GM18520 (cell line): ENCODE measurements around the gene UNC119.
"Not testable (repeated sequence)": the region's sequence is repeated elsewhere in the genome, so short reads cannot be mapped to it uniquely, and the experiment has no call there.

ENCODE experiments used
- ATAC-seq: cut with Tn5 transposase; IDR thresholded peaks from one replicate; pipeline ENCODE4 v1.9.1; 2021; ENCODE audit not compliant: unreplicated experiment

Gene UNC119

DNA sequence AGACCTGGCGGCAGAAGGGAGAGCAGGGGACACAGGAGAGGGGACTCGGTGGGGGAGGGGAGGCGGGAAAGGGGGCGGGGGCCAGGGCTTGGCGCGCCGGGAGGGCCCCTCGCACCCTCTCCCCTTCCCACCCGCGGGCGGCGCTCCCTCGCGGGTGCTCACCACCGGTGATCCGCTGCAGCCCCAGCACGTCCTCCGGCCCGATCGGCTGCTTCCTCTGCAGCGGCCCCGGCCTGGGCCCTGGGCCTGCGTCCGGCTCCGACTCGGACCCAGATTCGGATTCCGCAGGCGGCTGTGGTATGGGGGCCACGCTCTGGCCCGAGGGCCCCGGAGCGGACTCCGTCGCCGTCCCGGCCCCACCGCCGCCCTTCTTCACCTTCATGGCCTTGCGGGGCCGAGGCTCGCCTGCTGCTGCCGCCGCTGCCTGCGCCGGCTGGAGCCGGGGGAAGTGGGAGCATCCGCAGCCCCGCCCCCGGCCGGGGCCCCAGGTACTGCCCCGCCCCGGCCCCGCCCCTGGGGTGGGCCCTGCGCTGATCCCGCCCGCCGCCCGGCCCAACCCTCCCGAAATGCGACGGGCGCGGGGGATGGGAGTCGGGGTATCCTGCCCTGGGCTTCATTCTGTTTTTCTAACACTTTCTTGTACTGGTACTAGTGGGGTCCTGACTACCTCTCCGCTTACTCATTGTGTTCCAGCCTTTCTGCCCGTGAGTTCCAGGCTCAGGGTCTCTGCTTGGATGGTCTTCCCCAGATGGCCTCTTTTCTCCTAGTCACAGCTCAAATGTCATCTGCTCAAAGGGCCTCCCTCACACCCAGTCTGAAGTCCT, at the start of gene UNC119:
Gene UNC119 (minus strand): TSS at position 449 of the 824 bp plus-strand sequence. CDS start 67 bp downstream, at position 382.
- ATAC-seq, result peak; percentile 44

DNA sequence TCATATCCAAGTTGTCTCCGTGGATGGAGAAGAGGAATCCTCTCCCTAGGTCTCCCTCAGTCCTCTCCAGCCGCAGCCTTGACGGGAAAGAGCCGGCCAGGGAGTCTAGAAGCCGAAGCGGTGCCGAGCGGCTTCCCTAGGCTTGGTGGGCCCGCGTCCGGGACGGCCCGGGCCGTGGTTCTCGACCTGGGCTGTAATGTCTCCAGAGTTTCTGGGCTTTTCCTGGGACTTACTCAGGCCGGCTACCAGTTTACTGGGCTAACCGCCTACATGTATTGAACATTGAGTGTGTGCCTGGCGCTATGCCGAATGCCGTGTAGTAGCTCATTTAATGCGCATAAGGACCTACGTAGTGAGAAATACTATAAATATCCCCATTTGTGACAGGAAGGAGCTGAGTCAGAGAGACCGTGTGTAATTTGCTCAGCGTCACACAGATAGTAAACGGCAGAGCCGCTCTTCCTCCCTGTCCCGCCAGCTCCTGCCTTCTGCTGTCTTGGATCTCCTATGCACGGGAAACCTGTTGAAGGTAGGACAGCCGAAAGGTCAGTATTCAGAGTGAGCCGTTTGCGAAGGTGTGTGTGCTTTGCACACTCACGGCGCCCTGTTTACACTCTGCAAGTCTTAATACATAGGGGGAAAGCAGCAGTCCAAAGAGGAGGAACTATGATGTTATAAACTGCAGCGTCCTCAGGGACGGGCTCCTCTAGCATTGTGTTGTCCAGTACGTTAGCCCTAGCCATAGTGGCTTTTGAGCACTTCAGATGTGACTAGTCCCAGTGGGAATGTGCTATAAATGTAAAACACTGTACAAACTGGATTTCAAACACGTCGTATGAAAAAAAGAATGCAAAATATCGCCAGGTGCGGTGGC, 47.1 kb upstream of the UNC119 start:
- ATAC-seq, result peak; percentile 32

GRCh38 chr17:28598799-28599310, 46.4 kb upstream of the UNC119 start, which contains the start of gene SPAG5:
TSS of gene SPAG5 (minus strand) at chr17:28599025. CDS start at chr17:28598946, 79 bp downstream.
- ATAC-seq, result peak; percentile 69

- ATAC-seq, result no peak
These were observed 46.0 kb upstream of the UNC119 start for GRCh38 chr17:28598389-28598788.

DNA sequence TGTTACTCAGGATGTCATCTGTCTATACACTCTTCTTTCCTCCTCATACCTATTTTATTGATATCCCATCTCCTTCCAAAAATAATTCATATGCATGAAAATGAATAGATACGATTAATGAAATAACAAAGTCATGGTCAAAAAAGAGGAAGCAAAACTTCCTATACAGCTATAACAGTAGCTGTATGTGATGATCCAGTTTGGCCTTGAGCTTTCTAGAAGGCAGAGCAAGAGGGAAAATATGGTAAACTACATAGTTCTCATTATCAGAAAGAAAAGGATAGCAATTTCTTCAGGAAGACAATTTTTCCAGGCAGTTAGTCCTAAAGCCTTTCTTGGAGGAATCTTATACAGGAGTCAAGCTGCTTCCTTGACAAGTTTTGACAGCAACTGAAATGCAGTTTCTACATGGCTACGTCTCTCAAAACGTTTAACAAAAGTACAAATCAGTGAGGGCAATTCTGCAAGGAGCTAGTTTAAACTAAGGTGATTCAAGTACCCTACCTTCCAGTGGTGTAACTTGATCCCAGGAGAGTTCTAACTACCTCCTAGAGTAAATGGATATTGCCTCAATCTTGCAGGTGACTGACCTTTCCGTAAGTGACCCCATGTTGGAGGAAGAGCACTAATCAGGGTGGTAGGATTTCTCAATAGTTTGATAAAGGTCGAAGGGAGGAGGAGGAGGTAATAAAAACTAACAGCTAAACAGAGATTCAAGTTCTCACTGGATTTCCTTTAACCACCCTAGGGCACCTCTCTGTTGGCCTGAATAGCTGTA, 45.4 kb upstream of the UNC119 start:
- ATAC-seq, result no peak

- no peak for ATAC-seq
These were observed 39.8 kb upstream of the UNC119 start for GRCh38 chr17:28592260-28592659.

- ATAC-seq, result no peak
These were observed 33.4 kb upstream of the UNC119 start for GRCh38 chr17:28585851-28586250.

GRCh38 chr17:28584434-28584833, 32.0 kb upstream of the UNC119 start:
- no peak for ATAC-seq

- ATAC-seq, result no peak
These were observed 30.1 kb upstream of the UNC119 start for GRCh38 chr17:28582513-28582912.

DNA sequence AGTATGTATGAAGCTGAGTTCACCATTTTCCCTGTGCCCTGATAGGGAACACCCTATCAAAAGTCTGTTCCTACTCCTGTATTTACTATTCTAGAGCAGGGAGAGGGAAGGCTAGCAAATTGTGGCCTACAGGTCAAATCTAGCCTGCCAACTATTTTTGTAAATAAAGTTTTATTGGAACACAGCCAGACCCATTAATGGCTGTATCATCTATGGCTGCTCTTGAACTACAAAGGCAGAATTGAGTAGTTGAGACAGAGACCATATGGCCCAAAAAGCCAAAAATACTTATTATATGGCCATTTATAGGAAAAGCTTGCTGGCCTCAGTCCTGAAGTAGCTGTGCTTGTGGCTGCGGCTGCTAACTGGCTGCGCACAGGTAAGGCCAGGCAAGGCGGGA, 28.5 kb upstream of the UNC119 start:
- ATAC-seq, result no peak

- ATAC-seq, result no peak
These were observed 27.1 kb upstream of the UNC119 start for GRCh38 chr17:28579526-28579925.

GRCh38 chr17:28578246-28579195, 26.1 kb upstream of the UNC119 start:
- no peak for ATAC-seq

DNA sequence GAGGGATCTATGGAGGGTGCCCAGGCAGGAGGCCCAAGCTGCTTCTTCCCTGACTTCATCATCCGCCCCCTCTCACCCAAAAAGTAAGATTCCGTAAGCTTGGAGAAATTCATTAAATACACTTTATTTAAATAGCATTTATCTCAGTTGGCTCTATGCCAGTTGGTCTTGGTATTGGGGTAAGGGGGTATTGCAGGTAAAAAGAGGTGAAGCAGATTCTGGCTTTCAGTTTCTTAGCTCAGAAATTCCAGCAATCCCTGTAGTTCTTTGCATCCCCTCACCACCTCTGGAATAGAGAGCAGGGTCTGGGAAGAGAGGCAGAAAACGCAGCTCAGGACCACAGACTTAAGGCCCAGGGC, 25.0 kb upstream of the UNC119 start:
- ATAC-seq, result no peak

GRCh38 chr17:28576758-28577465, 24.5 kb upstream of the UNC119 start, which contains the start of gene ALDOC:
TSS of gene ALDOC (minus strand) at chr17:28576895. CDS start at chr17:28575532, 1,363 bp downstream.
- ATAC-seq, result peak; percentile 82

GRCh38 chr17:28576016-28576415, 23.6 kb upstream of the UNC119 start:
- not testable (repeated sequence) for ATAC-seq

DNA sequence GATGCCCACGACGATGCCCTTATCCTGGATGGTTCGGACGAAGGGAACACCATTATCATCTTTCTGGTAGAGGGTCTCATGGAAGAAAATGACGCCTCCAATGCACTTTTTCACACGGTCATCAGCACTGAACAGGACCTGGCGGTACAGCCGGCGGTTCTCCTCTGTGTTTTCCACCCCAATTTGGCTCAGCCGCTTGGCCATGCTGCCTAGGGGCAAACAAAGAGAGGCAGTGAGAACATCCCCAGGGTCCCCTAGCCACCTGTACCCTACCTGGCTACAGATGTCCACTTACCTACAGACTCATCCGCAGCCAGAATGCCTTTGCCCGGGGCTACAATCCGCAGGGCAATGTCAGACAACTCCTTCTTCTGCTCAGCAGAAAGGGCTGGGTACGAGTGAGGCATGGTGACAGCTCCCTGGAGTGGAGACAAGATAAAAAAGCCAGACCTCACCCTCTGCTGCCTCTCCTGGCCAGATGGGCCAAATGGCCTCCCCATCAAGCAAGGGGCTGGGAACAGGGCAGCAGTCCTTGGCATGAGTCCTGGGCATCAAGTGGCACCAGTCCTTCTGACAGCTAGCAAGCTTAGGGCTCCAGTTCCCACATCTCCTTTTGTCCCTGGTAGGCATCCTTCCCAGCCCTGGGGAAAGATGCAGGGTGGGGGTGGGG, 22.8 kb upstream of the UNC119 start:
- no peak for ATAC-seq

DNA sequence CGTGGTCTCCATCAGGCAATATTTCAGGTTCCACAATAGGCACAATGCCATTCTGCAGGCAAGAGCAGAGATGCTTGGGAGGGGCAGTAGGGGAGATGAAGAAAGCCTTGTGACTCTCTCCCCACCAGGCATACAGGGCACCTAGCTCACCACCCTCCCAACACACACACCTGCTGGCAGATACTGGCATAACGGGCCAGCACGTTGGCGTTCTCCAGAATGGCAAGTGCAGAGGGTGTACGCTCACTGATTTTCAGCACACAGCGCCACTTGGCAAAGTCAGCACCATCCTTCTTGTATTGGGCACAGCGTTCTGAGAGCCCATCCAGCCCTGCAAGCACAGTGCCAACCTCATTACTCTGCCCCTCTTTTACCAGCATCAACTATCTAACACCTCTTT, 22.1 kb upstream of the UNC119 start:
- no peak for ATAC-seq

- no peak for ATAC-seq
These were observed 21.6 kb upstream of the UNC119 start for GRCh38 chr17:28573966-28574480.
